ENCODE results near the gene FBXO11. TPM values are rescaled to one million over a fixed set of nuclear protein-coding genes. Genes with fewer than 3 reads are reported as not detected.

The FBXO11 gene
- total RNA-seq, 1 experiment from 2014 or later: 25.4 TPM

- no peak for DNase-seq (ENCODE audit: low read depth)
Observed at GRCh38 chr2:47850198-47850597, 56.1 kb downstream of the FBXO11 start.

- DNase-seq (ENCODE audit: low read depth): no peak
Observed at GRCh38 chr2:47849368-47849767, 56.9 kb downstream of the FBXO11 start.

GRCh38 chr2:47844162-47844561 lies 62.1 kb downstream of the FBXO11 start:
- no peak for DNase-seq (ENCODE audit: low read depth)

- DNase-seq (ENCODE audit: low read depth): no peak
Observed at GRCh38 chr2:47843407-47843806, 62.9 kb downstream of the FBXO11 start.

GRCh38 chr2:47842846-47843245 lies 63.5 kb downstream of the FBXO11 start:
- DNase-seq (ENCODE audit: low read depth): no peak

- DNase-seq (ENCODE audit: low read depth): no peak
Observed at GRCh38 chr2:47838686-47839085, 67.6 kb downstream of the FBXO11 start.

GRCh38 chr2:47838249-47838648 lies 68.0 kb downstream of the FBXO11 start:
- DNase-seq (ENCODE audit: low read depth): no peak

GRCh38 chr2:47833516-47833968 lies 72.8 kb downstream of the FBXO11 start:
- peak; percentile 9 for DNase-seq (ENCODE audit: low read depth)

- no peak for DNase-seq (ENCODE audit: low read depth)
Observed at GRCh38 chr2:47822518-47822917, 83.8 kb downstream of the FBXO11 start.

- DNase-seq (ENCODE audit: low read depth): peak; percentile 51
Observed at GRCh38 chr2:47819834-47820233, 86.5 kb downstream of the FBXO11 start.

- no peak for DNase-seq (ENCODE audit: low read depth)
Observed at GRCh38 chr2:47818777-47819176, 87.5 kb downstream of the FBXO11 start.

GRCh38 chr2:47815764-47816163 lies 90.5 kb downstream of the FBXO11 start:
- no peak for DNase-seq (ENCODE audit: low read depth)

GRCh38 chr2:47811668-47812067 lies 94.6 kb downstream of the FBXO11 start:
- no peak for DNase-seq (ENCODE audit: low read depth)

- DNase-seq (ENCODE audit: low read depth): no peak
Observed at GRCh38 chr2:47810850-47811249, 95.4 kb downstream of the FBXO11 start.

- DNase-seq (ENCODE audit: low read depth): no peak
Observed at GRCh38 chr2:47809903-47810302, 96.4 kb downstream of the FBXO11 start.

- DNase-seq (ENCODE audit: low read depth): no peak
Observed at GRCh38 chr2:47808614-47809013, 97.7 kb downstream of the FBXO11 start.

GRCh38 chr2:47805850-47806249 lies 100.4 kb downstream of the FBXO11 start:
- no peak for DNase-seq (ENCODE audit: low read depth)

- no peak for DNase-seq (ENCODE audit: low read depth)
Observed at GRCh38 chr2:47803770-47804169, 102.5 kb downstream of the FBXO11 start.

- no peak for DNase-seq (ENCODE audit: low read depth)
Observed at GRCh38 chr2:47803363-47803762, 102.9 kb downstream of the FBXO11 start.

- DNase-seq (ENCODE audit: low read depth): no peak
Observed at GRCh38 chr2:47801118-47801517, 105.2 kb downstream of the FBXO11 start.

- no peak for DNase-seq (ENCODE audit: low read depth)
Observed at GRCh38 chr2:47799031-47799609, 107.2 kb downstream of the FBXO11 start.

- DNase-seq (ENCODE audit: low read depth): no peak
Observed at GRCh38 chr2:47798631-47799030, 107.7 kb downstream of the FBXO11 start.

- no peak for DNase-seq (ENCODE audit: low read depth)
Observed at GRCh38 chr2:47796090-47796697, 110.1 kb downstream of the FBXO11 start.

GRCh38 chr2:47785986-47786385 lies 120.3 kb downstream of the FBXO11 start:
- DNase-seq (ENCODE audit: low read depth): no peak
